Dedifferentiated amniotic fluid mesenchymal stem cell (primary cell): ENCODE data around the gene SPIN4.
A peak's percentile ranks its signal among the peaks of the same experiment; 100 is the strongest.
"Not testable (repeated sequence)": the region's sequence is repeated elsewhere in the genome, so short reads cannot be mapped to it uniquely, and the experiment has no call there.

ENCODE experiments used
- DNase-seq: peaks from one replicate; pipeline ENCODE4 v3.0.0-alpha.2; 2016; ENCODE audit errors: extremely low spot score

Gene SPIN4

GRCh38 chrX:63350941-63351616, at the start of gene SPIN4:
SPIN4 (minus strand) TSS chrX:63351332; CDS start chrX:63350819, 513 bp downstream.
- peak; percentile 78 for DNase-seq

GRCh38 chrX:63400340-63400739, 49.2 kb upstream of the SPIN4 start:
- no peak for DNase-seq

- no peak for DNase-seq
These were observed 43.7 kb upstream of the SPIN4 start for GRCh38 chrX:63394872-63395271.

GRCh38 chrX:63393094-63393493, 42.0 kb upstream of the SPIN4 start:
- not testable (repeated sequence) for DNase-seq

- peak; percentile 5 for DNase-seq
These were observed 36.3 kb upstream of the SPIN4 start for GRCh38 chrX:63387411-63387810.

- not testable (repeated sequence) for DNase-seq
These were observed 33.1 kb upstream of the SPIN4 start for GRCh38 chrX:63384263-63384662.

GRCh38 chrX:63373012-63373411, 21.9 kb upstream of the SPIN4 start:
- not testable (repeated sequence) for DNase-seq

- DNase-seq: not testable (repeated sequence)
These were observed 16.6 kb upstream of the SPIN4 start for GRCh38 chrX:63367699-63368098.

- DNase-seq: no peak
These were observed 12.7 kb upstream of the SPIN4 start for GRCh38 chrX:63363788-63364187.

GRCh38 chrX:63361494-63361893, 10.4 kb upstream of the SPIN4 start:
- no peak for DNase-seq

- no peak for DNase-seq
These were observed 3.4 kb upstream of the SPIN4 start for GRCh38 chrX:63354484-63354883.

- DNase-seq: no peak
These were observed 661 bp downstream of the SPIN4 start for GRCh38 chrX:63350465-63350877.

GRCh38 chrX:63349307-63349706, 1.8 kb downstream of the SPIN4 start:
- DNase-seq: no peak

GRCh38 chrX:63330681-63331080, 20.5 kb downstream of the SPIN4 start:
- DNase-seq: no peak

GRCh38 chrX:63327788-63328187, 23.3 kb downstream of the SPIN4 start:
- DNase-seq: no peak

- no peak for DNase-seq
These were observed 51.5 kb downstream of the SPIN4 start for GRCh38 chrX:63299596-63299995.
